Left renal pelvis (tissue), 4 donors: ENCODE data around the gene KIRREL3. TPM values are rescaled to one million over a fixed set of nuclear protein-coding genes. Genes with fewer than 3 reads are reported as not detected.

Source experiments
- DNase-seq, 4 donors: peaks; one replicate each; pipeline ENCODE4 v3.0.0-alpha.2; 2013; ENCODE audit warnings: low read depth in 4 of 4, low spot score in 3 of 4
- polyA plus RNA-seq, 4 donors: library from polyadenylated mRNA; unstranded; fragments of 120-200 nt; gene quantifications; one replicate each; pipeline ENCODE4 v1.2.1, GENCODE V29; 2013; ENCODE audit not compliant: insufficient read length in 4 of 4

Gene KIRREL3
- polyA plus RNA-seq, 4 donors: 1.9 to 11.5 (median 2.3) TPM

DNA sequence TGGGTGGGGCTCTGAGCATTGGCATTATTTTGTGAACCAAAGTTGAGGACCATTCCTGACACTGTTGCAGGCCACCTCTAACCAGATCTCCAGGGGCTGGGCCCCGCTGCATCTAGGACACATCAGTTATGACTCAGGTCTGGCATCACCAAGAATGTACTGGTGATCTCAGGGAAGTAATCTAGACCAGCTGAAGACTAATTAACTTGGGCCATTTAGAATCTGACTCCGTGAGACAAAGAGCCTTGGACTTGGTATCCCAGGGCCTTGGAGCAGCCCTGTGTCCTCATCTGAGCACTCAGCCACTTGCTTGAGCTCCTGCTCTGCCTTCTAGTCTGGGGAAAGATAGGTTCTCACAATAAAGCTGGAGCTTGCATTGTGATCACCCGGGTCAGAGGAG, 200.6 kb downstream of the KIRREL3 start:
- no peak for DNase-seq

DNA sequence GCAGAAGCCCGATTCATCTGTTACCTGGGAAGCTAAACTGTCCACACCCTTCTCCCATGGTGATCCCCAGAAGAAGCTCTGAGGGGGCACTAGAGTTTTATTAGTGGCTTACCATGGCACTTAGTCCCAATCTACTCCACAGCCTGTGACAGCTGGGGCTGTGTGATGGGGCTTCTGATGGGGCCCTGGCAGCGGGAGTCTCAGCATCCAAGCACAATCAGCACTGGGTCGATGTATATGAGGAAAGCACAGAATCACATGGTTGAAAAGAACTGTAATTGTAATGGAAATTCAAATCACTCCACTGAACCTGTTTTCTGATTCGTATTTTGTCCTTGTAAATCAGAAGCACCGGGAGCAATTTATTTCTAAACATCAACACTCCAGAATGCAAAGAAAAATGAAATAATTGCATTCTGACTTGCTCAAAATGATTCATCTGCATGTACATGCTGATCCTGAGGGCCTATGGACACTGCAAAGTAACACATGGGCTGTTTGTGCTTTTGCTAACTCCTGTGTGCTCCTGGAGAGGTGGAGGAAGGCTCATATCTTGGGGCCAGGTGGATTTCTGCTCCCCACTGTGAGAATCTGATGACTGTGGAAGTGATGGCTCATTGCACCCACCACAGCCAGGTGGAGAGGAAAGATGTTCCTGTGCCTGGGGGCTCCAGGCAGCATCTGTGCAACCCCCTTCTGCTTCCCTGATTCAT, 203.0 kb downstream of the KIRREL3 start:
- no peak for DNase-seq

GRCh38 chr11:126793596-126793995, 207.0 kb downstream of the KIRREL3 start:
- no peak for DNase-seq

- DNase-seq: no peak
Observed at GRCh38 chr11:126791991-126792390, 208.6 kb downstream of the KIRREL3 start.

- no peak for DNase-seq
Observed at GRCh38 chr11:126791446-126791845, 209.1 kb downstream of the KIRREL3 start.

DNA sequence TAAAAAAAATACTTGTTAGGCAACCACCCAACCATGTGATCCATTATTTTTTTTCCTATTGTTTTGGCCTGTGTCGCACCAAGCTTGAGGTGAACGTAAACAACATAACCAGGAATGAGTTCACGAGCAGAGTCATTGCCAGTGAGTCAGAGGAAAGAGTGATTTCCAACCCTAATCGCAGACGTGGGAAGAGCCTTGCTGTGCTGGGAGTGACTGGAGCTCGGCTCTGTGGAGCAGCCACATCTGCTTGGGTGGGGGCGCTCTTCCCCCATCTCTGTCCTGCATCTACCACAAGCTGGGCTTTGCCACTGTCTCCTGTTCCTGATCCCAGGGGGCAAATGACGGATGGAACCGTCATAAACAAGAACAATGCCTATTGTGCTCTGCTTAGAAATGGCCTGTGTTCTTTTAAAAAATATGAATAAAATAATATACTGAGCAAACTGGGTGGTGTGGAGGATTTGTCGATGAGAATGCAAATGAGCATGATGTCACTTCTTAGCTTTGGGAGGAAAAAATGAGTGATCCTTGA, 210.0 kb downstream of the KIRREL3 start:
- no peak for DNase-seq

GRCh38 chr11:126782810-126783209, 217.8 kb downstream of the KIRREL3 start:
- no peak for DNase-seq

- no peak for DNase-seq
Observed at GRCh38 chr11:126781942-126782341, 218.6 kb downstream of the KIRREL3 start.

DNA sequence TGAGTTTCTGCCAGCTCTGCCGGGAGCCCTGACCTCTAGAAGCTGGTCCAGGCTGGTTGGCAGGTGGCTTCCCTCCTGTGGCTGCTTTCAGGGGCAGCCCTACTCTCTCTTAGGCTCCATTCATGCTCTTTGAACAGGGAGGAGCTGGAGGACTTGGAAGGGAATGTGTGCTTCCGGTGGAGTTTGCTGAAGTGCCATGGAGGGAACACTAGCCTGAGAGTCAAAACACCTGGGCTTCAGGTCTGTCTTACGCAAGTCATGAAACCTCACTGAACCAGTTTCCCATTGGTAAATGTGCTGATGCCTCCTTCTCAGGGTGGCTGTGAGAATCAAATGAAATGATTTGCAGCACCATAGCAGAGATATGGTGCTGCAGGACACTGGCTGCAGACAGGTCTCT, 224.5 kb downstream of the KIRREL3 start:
- DNase-seq: no peak

DNA sequence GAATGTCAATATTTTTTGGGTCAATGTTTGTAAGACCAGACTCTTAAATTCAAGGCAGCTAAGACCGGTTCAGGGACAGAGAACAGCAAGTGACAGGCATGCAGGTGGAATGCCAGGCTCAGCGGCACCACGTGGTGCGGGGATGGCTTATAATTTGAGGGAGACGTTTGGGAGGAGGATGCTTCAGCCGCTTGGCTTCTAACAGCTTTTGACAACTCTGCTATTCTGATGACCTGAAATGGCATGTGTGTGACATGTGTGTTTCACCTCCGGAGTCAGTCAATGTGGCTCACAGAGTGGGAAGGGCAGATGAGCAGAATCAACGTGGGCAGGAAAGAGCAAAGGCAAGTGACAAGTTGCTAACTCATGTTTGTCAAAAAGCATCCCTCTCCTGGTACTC, 228.3 kb downstream of the KIRREL3 start:
- no peak for DNase-seq

DNA sequence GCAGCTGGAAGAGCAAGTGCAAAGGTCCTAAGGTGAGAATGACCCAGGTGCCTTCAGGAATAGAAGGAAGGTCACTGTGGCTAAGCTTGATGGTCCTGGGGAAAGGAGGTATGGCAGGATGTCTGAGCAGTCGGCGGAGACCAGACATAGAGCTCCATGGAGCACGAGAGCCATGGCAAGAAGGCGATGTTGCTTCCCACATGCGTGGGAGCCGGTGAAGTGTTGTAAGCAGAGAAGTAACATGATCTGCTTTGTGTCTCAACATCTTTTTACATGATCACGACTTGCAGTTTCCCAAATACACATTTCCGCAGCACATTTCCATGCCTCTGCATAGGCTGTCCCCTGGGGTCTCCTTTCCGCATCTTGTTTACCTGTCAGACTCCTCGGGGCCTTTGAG, 231.9 kb downstream of the KIRREL3 start:
- DNase-seq: no peak

DNA sequence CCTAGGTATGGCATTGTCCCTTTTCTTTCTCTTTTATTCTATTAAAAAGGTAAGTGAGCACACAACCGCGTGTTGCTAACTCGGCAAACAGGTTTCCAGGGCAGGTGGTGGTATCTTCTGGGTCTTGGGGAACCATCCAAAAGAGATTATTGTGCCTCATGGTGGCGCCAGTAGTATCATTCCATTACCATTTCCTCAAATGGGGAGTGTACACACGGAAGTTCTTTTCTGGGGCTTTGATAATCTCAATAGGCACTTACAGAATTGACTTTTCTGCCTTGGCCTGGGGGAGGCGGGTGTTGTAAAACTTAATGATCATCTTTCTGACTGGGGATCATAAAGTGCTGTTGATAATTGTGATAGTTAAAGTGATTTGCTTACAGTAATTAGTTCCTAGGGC, 234.1 kb downstream of the KIRREL3 start:
- DNase-seq: no peak

DNA sequence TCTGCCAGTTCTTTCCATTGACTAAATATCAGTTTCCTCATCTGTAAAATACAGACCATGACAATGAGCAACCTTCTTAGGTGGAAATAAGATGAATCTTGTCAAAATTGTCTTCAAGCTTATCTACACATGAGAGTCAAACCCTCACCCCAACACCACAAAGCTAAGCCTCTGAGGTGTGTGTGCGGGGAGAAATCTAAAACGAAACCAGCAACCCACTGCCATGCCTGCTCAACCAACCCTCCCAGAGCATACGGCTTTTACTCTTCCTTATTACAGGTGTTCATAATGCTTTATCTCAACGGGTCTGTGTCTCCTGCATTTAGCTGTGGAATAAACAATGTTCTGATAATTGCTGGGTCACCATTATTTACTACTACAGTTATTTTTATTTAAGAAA, 235.4 kb downstream of the KIRREL3 start:
- DNase-seq: no peak

- no peak for DNase-seq
Observed at GRCh38 chr11:126764231-126764630, 236.3 kb downstream of the KIRREL3 start.

GRCh38 chr11:126756855-126757254, 243.7 kb downstream of the KIRREL3 start:
- DNase-seq: no peak

GRCh38 chr11:126756421-126756820, 244.1 kb downstream of the KIRREL3 start:
- DNase-seq: no peak

GRCh38 chr11:126755526-126755925, 245.0 kb downstream of the KIRREL3 start:
- no peak for DNase-seq

DNA sequence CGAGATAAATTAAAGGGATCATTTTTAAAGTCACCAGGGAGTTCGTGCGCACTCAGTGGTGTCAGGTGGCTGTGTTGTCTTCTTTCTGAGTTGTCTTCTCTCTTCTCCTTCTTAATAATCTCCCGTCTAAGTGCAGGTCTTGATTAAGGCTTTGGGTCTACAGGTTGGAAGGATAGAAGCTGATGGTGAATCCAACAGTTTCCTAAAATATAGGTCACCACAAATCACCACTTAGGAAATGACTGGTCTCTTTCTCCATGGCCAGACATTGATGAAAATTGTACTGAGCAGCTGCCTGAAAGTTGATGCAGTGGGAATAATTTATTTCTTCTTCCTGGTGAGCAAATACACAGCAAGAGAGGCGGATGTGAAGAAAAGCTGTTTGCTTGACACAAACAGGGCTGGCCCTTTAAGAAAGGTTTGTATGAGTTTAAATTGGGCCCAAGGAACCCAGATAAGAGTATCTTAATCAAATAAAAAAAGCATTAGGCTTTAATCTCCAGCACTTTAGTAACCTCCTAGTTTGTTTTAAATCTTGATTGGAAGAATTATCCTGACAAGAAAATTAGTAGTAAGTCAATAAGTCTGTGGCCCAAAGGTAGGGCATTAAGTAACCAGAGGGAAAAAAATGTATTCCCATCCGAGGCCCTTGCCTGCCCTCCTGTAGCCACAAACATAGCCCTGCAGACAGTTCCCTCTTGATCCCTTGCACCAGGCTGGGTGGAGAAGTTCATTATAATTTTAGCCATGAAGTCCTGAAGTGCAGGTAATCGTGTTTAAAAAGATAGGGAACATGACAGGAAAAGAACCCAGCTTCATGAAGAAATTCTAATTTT, 245.8 kb downstream of the KIRREL3 start:
- DNase-seq: no peak

GRCh38 chr11:126753990-126754389, 246.6 kb downstream of the KIRREL3 start:
- DNase-seq: no peak

DNA sequence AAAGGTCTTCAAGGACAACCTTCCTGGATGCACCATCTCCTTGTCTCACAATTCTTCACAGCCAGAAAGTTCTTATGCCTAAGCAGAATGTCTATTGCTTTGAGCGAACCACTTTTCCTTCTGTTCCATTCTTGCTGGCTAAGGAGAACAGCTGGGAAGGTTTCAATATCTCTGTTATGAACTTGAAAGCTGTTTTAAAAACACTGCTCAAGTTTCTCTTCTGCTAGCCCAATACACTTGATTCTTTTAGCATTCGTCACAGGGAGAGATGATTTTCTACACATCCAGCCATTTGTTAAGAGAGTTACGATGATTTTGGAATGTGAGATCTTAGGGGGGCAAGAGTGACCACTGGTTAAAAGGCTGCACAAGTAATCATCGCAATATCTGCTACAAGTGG, 249.3 kb downstream of the KIRREL3 start:
- DNase-seq: no peak

- DNase-seq: no peak
Observed at GRCh38 chr11:126748793-126749192, 251.8 kb downstream of the KIRREL3 start.
